Dermis blood vessel endothelial cell (primary cell): Measurements from ENCODE around the gene PLBD2. TPM values are rescaled to one million over a fixed set of nuclear protein-coding genes. Genes with fewer than 3 reads are reported as not detected.
A peak's percentile ranks its signal among the peaks of the same experiment; 100 is the strongest.
"Not testable (repeated sequence)": the region's sequence is repeated elsewhere in the genome, so short reads cannot be mapped to it uniquely, and the experiment has no call there.

ENCODE experiments used
- DNase-seq: peaks from one replicate; pipeline ENCODE4 v3.0.0; 2010
- total RNA-seq: library from RNA; depleted of rRNA; stranded (reverse); fragments of >200 nt; gene quantifications from 2 replicates; pipeline ENCODE4 v1.2.3, GENCODE V29; 2014

Gene PLBD2
- total RNA-seq, 1 donor from 2014 or later, result 31.7 TPM

DNA sequence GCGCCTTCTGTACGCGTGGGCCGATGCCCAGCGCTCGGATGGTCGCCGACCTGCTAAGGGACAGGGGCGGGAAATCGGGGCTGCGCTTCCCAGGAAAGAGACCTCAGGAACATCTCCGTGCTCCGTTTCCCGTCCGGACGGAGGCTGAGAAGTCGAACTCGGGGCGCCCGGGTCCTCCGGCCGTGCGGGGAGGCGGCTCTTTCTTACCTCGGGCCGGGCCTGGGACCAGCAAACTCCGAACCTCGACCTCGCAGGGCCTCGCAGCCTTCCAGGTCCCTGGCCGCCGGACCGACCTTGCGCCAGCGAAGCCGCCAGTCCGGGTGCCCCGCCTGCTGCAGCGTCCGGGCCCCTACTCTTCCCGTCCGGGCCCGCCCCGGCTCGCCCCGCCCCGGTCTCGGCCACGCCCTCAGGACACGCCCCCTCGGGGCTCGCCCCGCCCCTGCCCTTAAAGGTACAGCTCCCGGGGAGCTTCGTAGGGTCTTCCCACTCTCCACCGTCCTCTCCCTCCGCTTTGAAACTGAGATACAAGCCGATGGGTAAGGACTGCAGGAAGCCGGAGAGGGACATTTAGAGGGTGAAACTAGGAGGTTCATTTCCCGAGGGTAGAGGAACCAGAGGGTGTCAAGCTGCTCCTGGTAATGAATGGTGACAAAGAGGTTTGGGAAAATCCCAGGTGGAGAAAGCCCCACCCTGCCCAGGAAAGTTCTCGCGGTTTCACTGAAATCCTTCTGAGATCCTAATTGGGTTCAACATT is 23.4 kb upstream of the PLBD2 start, which contains the start of gene SLC8B1:
TSS of gene SLC8B1 (minus strand) at position 324 of the 754 bp plus-strand sequence. CDS start 2,231 bp downstream, outside the sequence.
- peak; percentile 85 for DNase-seq

DNA sequence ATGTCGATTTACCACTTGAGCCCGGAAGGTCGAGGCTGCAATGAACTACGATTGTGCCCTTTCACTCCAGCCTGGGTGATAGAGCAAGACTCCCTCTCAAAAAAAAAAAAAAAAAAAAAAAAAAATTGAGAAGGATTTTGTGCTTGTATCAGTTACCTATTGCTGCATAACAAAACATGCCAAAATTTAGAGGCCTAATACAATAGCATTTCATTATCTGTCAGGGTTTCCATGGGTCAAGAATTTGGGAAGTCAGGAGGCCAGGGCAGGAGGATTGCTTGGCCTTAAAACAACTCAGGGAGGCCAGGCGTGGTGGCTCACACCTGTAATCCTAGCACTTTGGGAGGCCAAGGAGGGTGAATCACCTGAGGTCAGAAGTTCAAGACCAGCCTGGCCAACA is 18.8 kb upstream of the PLBD2 start:
- DNase-seq, result no peak

DNA sequence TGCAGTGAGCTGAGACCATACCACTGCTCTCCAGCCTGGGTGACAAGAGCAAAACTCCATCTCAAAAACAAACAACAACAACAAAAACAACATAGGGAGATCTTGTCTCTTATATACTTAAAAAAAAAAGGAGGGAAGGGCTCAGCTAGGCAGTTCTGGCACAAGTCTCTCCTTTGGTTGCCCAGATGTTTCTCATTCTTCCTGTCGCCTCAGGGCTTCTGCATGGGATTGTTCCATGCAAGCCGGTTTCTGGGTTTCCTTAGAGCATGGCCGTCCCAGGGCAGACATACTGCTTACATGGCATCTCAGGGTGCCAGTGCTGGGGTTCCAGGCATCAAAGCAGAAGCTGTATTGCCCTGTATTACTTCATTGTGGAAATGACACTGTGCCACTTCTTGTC is 18.3 kb upstream of the PLBD2 start:
- no peak for DNase-seq

DNA sequence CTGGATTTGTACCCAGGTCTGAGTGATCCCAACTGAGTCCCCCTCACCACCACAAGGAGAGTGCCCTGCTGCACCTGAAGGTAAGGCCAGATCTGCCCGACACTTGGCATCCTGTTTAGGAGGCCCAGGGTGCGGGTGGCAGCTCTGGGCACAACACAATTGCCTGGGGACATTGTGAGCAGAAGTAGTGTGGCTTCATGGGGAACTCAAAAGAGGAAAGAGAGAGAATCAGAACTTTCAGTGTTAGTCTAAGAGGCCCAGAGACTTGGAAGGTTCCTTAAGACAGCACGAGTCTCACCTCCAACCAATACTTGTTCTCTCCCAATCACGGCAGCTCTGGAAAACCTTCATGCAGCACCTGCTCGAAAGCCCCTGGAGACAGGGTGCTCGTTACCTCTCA is 16.9 kb upstream of the PLBD2 start:
- no peak for DNase-seq

- DNase-seq, result no peak
Observed at GRCh38 chr12:113345318-113345717, 13.1 kb upstream of the PLBD2 start.

GRCh38 chr12:113346353-113346752 is 12.0 kb upstream of the PLBD2 start:
- DNase-seq, result no peak

GRCh38 chr12:113347107-113347506 is 11.3 kb upstream of the PLBD2 start:
- DNase-seq, result no peak

DNA sequence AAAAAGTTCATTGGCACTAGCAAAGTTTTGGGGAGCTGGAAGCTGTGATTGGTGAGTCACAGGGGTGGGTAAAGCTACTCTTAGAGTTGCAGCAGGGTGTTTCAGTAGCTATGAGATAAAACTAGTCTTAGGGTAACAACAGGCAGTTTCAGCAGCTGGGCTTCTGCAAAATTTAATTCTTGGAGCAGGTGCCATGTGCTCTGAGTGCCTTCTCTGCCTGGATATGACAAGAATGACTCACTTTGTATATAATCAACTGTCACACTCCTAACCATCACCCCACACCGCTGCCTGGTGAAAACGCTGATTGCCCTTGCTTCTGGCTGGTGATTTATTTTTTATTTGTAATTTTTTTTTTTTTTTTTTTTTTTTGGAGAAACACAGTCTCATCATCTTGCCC is 10.5 kb upstream of the PLBD2 start:
- no peak for DNase-seq

- no peak for DNase-seq
Observed at GRCh38 chr12:113348849-113349536, 9.4 kb upstream of the PLBD2 start.

- DNase-seq, result no peak
Observed at GRCh38 chr12:113351089-113351488, 7.3 kb upstream of the PLBD2 start.

GRCh38 chr12:113354192-113354591 is 4.2 kb upstream of the PLBD2 start:
- not testable (repeated sequence) for DNase-seq

- no peak for DNase-seq
Observed at GRCh38 chr12:113359133-113359938, 949 bp downstream of the PLBD2 start.

GRCh38 chr12:113359939-113360748 is 1.8 kb downstream of the PLBD2 start:
- no peak for DNase-seq

- no peak for DNase-seq
Observed at GRCh38 chr12:113361574-113362370, 3.4 kb downstream of the PLBD2 start.

GRCh38 chr12:113364698-113365097 is 6.3 kb downstream of the PLBD2 start:
- no peak for DNase-seq

GRCh38 chr12:113365639-113366395 is 7.4 kb downstream of the PLBD2 start:
- DNase-seq, result no peak

GRCh38 chr12:113366827-113367226 is 8.4 kb downstream of the PLBD2 start:
- no peak for DNase-seq

GRCh38 chr12:113368331-113368730 is 9.9 kb downstream of the PLBD2 start:
- DNase-seq, result no peak

DNA sequence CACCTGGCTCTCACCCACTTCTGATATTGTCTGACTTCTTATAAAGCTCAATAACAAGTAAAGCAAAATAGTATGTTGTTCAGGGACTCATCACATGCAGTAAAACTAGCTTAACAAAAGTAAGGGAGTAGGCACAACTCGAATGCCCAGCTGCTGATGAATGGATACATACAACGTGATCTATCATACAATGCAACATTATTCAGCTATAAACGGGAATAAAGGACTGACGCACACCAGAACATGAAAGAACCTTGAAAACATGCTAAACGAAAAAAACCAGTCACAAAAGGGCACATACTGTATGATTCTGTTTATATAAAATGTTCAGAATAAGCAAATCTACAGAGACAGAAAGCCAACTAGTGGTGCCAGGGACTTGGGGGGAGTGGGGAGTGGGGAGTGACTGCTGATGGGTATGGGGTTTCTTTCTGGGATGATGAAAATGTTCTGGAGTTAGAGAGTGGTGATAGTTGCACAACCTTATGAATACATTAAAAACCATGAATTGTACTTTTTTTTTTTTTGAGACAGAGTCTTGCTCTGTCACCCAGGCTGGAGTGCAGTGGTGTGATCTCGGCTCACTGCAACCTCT is 11.1 kb downstream of the PLBD2 start:
- no peak for DNase-seq

DNA sequence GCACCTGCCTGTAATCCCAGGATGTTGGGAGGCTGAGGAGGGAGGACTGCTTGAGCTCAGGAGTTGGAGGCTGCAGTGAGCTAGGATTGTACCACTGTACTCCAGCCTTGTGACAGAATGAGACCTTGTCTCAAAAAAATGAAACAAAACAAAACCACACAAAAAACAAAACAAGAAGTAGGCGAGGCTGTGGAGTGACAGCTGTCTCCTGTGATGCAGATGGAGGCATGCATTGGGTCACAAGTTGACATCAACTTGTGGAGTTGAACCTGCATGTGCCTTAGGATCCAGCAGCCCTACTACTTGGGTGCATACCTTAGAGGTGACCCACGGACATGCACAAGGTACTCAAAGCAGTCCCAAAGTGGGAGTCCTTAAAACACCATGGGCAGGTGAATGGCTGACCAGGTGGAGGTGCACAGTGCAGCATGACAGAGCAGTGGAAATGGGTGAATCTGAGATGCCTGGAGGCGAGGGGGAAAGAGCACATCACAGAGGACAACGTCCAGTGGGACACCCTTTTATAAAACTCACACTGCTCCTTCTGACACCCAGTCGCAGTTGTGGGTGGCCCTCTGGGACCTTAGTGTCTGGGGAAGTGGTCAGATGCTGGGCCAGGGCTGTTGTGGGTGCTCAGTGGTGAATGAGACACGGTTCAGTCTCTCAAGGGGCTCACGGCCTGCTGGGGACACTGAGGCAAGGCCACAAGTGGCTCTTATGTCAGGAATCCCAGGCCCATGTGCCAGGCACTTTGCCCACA is 12.7 kb downstream of the PLBD2 start:
- no peak for DNase-seq
